HepG2 (cell line): ENCODE data around the gene GFPT2. TPM values are rescaled to one million over a fixed set of nuclear protein-coding genes. Genes with fewer than 3 reads are reported as not detected.

Source experiments
- GABPA ChIP-seq, 2 experiments: IDR thresholded peaks; 2 replicates each; pipeline ENCODE4 v1.6.1; 2011 to 2016; ENCODE audit warnings: low read depth in 2 of 2, low read length in 1 of 2, missing biosample characterization in 1 of 2, missing genetic modification characterization in 1 of 2
- HNRNPK ChIP-seq: fragments of 200-400 bp; formaldehyde crosslinking; IDR thresholded peaks from 2 replicates; pipeline ENCODE4 v1.6.1; 2018; ENCODE audit warnings: low read length, low read depth, moderate library complexity, mild to moderate bottlenecking; ENCODE audit not compliant: poor library complexity, severe bottlenecking
- IKZF1 ChIP-seq: fragments of 450-650 bp; IDR thresholded peaks from 2 replicates; pipeline ENCODE4 v1.7.1; 2016
- KAT7 ChIP-seq: IDR thresholded peaks from 2 replicates; pipeline ENCODE4 v1.6.1; 2018; ENCODE audit warnings: borderline replicate concordance, missing compliant biosample characterization
- KDM4B ChIP-seq: sonication (generic); formaldehyde crosslinking; IDR thresholded peaks from 2 replicates; pipeline ENCODE4 v1.4.0; 2020; ENCODE audit warnings: missing genetic modification reagents
- KDM5B ChIP-seq: sonication (generic); formaldehyde crosslinking; IDR thresholded peaks from 2 replicates; pipeline ENCODE4 v1.4.0; 2020; ENCODE audit warnings: missing genetic modification reagents, mild to moderate bottlenecking, borderline replicate concordance
- NBN ChIP-seq: fragments of 450-650 bp; conservative IDR thresholded peaks from 2 replicates; pipeline ENCODE4 v1.6.1; 2017
- PHF21A ChIP-seq: sonication (generic); formaldehyde crosslinking; IDR thresholded peaks from 2 replicates; pipeline ENCODE4 v1.5.0; 2020; ENCODE audit warnings: mild to moderate bottlenecking, missing genetic modification reagents
- RNF2 ChIP-seq: fragments of 450-650 bp; conservative IDR thresholded peaks from 2 replicates; pipeline ENCODE4 v1.6.1; 2016; ENCODE audit warnings: low read depth
- SMARCC2 ChIP-seq: fragments of 450-650 bp; IDR thresholded peaks from 2 replicates; pipeline ENCODE4 v1.6.1; 2017; ENCODE audit warnings: antibody characterized with exemption, mild to moderate bottlenecking
- SP1 ChIP-seq, 2 experiments: fragments of 450-650 bp in 1 of 2; sonication (generic) in 1 of 2; formaldehyde crosslinking in 1 of 2; IDR thresholded peaks; 2 replicates each; pipeline versions ENCODE4 v1.4.0 to v1.6.1; 2016 to 2020; ENCODE audit warnings: missing genetic modification reagents in 1 of 2
- TBX3 ChIP-seq: fragments of 450-650 bp; IDR thresholded peaks from 2 replicates; pipeline ENCODE4 v1.6.1; 2017; ENCODE audit warnings: antibody characterized with exemption, mild to moderate bottlenecking, inconsistent platforms, borderline replicate concordance
- THAP11 ChIP-seq: IDR thresholded peaks from 2 replicates; pipeline ENCODE4 v1.6.1; 2016; ENCODE audit warnings: missing biosample characterization, missing genetic modification reagents
- ZBTB8A ChIP-seq: sonication (generic); formaldehyde crosslinking; IDR thresholded peaks from 2 replicates; pipeline ENCODE4 v1.4.0; 2020; ENCODE audit warnings: mild to moderate bottlenecking, low read depth, missing genetic modification reagents, borderline replicate concordance
- ZNF143 ChIP-seq: sonication (generic); formaldehyde crosslinking; IDR thresholded peaks from 2 replicates; pipeline ENCODE4 v1.4.0; 2020; ENCODE audit warnings: missing genetic modification reagents
- ZNF333 ChIP-seq: sonication (generic); formaldehyde crosslinking; IDR thresholded peaks from 2 replicates; pipeline ENCODE4 v1.4.0; 2020; ENCODE audit warnings: mild to moderate bottlenecking, missing genetic modification reagents, borderline replicate concordance
- ZNF44 ChIP-seq: sonication (generic); formaldehyde crosslinking; IDR thresholded peaks from 2 replicates; pipeline ENCODE4 v1.5.1; 2020; ENCODE audit warnings: mild to moderate bottlenecking, missing genetic modification reagents
- ZSCAN20 ChIP-seq: sonication (generic); formaldehyde crosslinking; IDR thresholded peaks from 2 replicates; pipeline ENCODE4 v1.4.0; 2020; ENCODE audit warnings: missing genetic modification reagents, mild to moderate bottlenecking, borderline replicate concordance
- polyA plus RNA-seq, 8 experiments: library from polyadenylated mRNA; depleted of rRNA in 3 of 8; stranded (reverse) in 7 of 8; unstranded in 1 of 8; fragments of >200 nt; fragmentation: Illumina TruSeq in 4 of 8; extraction: Trizol in 4 of 8; gene quantifications; 2 replicates each; pipeline versions ENCODE4 v1.2.1 to v1.2.3, GENCODE V29; 2011 to 2016; ENCODE audit warnings: low read depth in 4 of 8, missing spikeins in 1 of 8, mixed read lengths in 1 of 8; ENCODE audit not compliant: insufficient read depth in 1 of 8
- total RNA-seq, 5 experiments: library from RNA; depleted of rRNA; stranded (reverse); fragments of >200 nt; fragmentation: Illumina TruSeq; extraction: Trizol; gene quantifications; 2 replicates each; pipeline ENCODE4 v1.2.3, GENCODE V29; 2016; ENCODE audit warnings: low read depth in 1 of 5
- TF ChIP-seq, protein P1 (sequence below): sonication (generic); formaldehyde crosslinking; IDR thresholded peaks from 2 replicates; pipeline ENCODE4 v1.4.0; 2020; ENCODE audit warnings: missing genetic modification reagents
- TF ChIP-seq, protein P2 (sequence below): IDR thresholded peaks from 2 replicates; pipeline ENCODE4 v1.6.1; 2016; ENCODE audit warnings: mild to moderate bottlenecking, missing biosample characterization, missing genetic modification reagents
- TF ChIP-seq, protein P3 (sequence below): sonication (generic); formaldehyde crosslinking; IDR thresholded peaks from 2 replicates; pipeline ENCODE4 v1.8.0; 2022; ENCODE audit warnings: mild to moderate bottlenecking, missing genetic modification reagents; ENCODE audit not compliant: insufficient replicate concordance
- TF ChIP-seq, protein P4 (sequence below): sonication (generic); formaldehyde crosslinking; IDR thresholded peaks from 2 replicates; pipeline ENCODE4 v1.4.0; 2020; ENCODE audit warnings: missing genetic modification reagents
- TF ChIP-seq, protein P5 (sequence below): sonication (generic); formaldehyde crosslinking; IDR thresholded peaks from 2 replicates; pipeline ENCODE4 v1.5.0; 2020; ENCODE audit warnings: mild to moderate bottlenecking, missing genetic modification reagents

GFPT2 gene
- total and polyA plus RNA-seq, 2 of the 13 experiments (the other 11 are each of a cell fraction or from before 2014, with no cell fraction given): 0.18 TPM

DNA sequence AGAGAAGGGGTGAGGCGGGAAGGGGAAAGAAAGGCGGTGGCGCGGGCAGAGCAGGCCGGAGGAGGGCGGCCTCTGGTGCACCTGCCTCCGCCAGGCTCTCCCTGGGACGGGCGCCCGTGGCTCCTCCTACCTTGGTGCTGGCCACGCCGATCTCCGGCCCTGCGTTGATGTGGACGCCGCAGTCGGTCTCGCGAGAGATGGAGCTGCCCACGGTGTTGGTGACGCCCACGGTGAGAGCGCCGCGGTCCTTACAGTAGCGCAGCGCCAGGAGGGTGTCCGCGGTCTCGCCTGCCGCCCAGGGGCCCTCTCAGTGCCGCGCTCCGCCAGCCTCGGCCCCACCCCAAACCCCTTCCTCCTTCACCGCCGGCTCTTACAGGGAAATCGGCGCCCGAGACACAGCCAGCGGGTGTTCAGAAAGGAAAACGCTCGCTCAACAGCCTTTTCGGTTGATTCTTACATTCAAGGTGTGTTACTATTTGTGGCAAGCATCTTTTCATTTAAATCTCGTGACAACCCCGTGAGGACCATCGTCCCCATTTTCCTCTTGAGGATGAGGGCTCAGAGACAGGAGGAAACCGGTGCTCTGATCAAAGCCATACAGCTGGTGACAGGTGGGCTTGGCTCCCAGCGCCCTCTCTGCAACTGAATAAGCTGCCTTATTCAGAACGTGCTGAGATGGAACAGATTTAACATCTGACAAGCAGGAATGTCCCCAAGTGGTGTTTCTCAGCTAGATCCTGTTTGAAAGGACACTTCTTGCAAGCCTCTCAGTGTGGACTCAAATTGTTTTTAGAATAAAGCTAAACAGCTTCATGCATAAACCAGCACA is 39.2 kb downstream of the GFPT2 start (continued):
- TF ChIP-seq, protein P1, sequence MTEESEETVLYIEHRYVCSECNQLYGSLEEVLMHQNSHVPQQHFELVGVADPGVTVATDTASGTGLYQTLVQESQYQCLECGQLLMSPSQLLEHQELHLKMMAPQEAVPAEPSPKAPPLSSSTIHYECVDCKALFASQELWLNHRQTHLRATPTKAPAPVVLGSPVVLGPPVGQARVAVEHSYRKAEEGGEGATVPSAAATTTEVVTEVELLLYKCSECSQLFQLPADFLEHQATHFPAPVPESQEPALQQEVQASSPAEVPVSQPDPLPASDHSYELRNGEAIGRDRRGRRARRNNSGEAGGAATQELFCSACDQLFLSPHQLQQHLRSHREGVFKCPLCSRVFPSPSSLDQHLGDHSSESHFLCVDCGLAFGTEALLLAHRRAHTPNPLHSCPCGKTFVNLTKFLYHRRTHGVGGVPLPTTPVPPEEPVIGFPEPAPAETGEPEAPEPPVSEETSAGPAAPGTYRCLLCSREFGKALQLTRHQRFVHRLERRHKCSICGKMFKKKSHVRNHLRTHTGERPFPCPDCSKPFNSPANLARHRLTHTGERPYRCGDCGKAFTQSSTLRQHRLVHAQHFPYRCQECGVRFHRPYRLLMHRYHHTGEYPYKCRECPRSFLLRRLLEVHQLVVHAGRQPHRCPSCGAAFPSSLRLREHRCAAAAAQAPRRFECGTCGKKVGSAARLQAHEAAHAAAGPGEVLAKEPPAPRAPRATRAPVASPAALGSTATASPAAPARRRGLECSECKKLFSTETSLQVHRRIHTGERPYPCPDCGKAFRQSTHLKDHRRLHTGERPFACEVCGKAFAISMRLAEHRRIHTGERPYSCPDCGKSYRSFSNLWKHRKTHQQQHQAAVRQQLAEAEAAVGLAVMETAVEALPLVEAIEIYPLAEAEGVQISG (CRISPR knock-in tag): peak; percentile 50; the same call in 1 of the 2 replicates
- TF ChIP-seq RNF2: no peak
- no peak for TF ChIP-seq KDM5B (CRISPR knock-in tag)
- no peak for TF ChIP-seq SMARCC2
- no peak for TF ChIP-seq KDM4B (CRISPR knock-in tag)
- TF ChIP-seq, protein P2, sequence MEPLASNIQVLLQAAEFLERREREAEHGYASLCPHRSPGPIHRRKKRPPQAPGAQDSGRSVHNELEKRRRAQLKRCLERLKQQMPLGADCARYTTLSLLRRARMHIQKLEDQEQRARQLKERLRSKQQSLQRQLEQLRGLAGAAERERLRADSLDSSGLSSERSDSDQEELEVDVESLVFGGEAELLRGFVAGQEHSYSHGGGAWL (CRISPR knock-in tag): no peak
- no peak for TF ChIP-seq ZNF333 (CRISPR knock-in tag)
- TF ChIP-seq ZNF44 (CRISPR knock-in tag): no peak
- TF ChIP-seq, protein P3, sequence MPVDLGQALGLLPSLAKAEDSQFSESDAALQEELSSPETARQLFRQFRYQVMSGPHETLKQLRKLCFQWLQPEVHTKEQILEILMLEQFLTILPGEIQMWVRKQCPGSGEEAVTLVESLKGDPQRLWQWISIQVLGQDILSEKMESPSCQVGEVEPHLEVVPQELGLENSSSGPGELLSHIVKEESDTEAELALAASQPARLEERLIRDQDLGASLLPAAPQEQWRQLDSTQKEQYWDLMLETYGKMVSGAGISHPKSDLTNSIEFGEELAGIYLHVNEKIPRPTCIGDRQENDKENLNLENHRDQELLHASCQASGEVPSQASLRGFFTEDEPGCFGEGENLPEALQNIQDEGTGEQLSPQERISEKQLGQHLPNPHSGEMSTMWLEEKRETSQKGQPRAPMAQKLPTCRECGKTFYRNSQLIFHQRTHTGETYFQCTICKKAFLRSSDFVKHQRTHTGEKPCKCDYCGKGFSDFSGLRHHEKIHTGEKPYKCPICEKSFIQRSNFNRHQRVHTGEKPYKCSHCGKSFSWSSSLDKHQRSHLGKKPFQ (CRISPR knock-in tag): no peak
- TF ChIP-seq ZSCAN20 (CRISPR knock-in tag): no peak
- TF ChIP-seq THAP11 (CRISPR knock-in tag): peak; percentile 42; the same call in 1 of the 2 replicates
- no peak for TF ChIP-seq IKZF1
- no peak for TF ChIP-seq ZBTB8A (CRISPR knock-in tag)
- TF ChIP-seq HNRNPK: peak; percentile 89
- TF ChIP-seq, protein P4, sequence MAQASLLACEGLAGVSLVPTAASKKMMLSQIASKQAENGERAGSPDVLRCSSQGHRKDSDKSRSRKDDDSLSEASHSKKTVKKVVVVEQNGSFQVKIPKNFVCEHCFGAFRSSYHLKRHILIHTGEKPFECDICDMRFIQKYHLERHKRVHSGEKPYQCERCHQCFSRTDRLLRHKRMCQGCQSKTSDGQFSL (CRISPR knock-in tag): no peak
- TF ChIP-seq SP1 (IDR thresholded peaks at IDR 0.05): no peak
- no peak for TF ChIP-seq SP1 (CRISPR knock-in tag; IDR thresholded peaks at IDR 0.05)
- TF ChIP-seq ZNF143 (CRISPR knock-in tag): no peak
- TF ChIP-seq GABPA (IDR thresholded peaks at IDR 0.05; ENCODE audit: low read depth, low read length): no peak
- TF ChIP-seq GABPA (CRISPR knock-in tag; IDR thresholded peaks at IDR 0.05; ENCODE audit: low read depth): no peak
- TF ChIP-seq PHF21A (CRISPR knock-in tag): no peak
- TF ChIP-seq, protein P5, sequence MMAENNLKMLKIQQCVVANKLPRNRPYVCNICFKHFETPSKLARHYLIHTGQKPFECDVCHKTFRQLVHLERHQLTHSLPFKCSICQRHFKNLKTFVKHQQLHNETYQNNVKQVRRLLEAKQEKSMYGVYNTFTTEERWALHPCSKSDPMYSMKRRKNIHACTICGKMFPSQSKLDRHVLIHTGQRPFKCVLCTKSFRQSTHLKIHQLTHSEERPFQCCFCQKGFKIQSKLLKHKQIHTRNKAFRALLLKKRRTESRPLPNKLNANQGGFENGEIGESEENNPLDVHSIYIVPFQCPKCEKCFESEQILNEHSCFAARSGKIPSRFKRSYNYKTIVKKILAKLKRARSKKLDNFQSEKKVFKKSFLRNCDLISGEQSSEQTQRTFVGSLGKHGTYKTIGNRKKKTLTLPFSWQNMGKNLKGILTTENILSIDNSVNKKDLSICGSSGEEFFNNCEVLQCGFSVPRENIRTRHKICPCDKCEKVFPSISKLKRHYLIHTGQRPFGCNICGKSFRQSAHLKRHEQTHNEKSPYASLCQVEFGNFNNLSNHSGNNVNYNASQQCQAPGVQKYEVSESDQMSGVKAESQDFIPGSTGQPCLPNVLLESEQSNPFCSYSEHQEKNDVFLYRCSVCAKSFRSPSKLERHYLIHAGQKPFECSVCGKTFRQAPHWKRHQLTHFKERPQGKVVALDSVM (CRISPR knock-in tag): peak; percentile 39; the same call in 1 of the 2 replicates
- no peak for TF ChIP-seq TBX3
- TF ChIP-seq KAT7 (CRISPR knock-in tag): no peak
- no peak for TF ChIP-seq NBN
